Renal pelvis (tissue), 4 donors: ENCODE data around the gene PPP1R9B. TPM values are rescaled to one million over a fixed set of nuclear protein-coding genes. Genes with fewer than 3 reads are reported as not detected.

ENCODE experiments used
- DNase-seq: peaks from one replicate; pipeline ENCODE4 v3.0.0-alpha.2; 2013
- polyA plus RNA-seq, 3 donors: library from polyadenylated mRNA; unstranded; fragments of 120-200 nt; gene quantifications; one replicate each; pipeline ENCODE4 v1.2.1, GENCODE V29; 2013; ENCODE audit not compliant: insufficient read length in 3 of 3

The PPP1R9B gene
- polyA plus RNA-seq, 3 donors: 47.5 to 56.9 (median 49.6) TPM

DNA sequence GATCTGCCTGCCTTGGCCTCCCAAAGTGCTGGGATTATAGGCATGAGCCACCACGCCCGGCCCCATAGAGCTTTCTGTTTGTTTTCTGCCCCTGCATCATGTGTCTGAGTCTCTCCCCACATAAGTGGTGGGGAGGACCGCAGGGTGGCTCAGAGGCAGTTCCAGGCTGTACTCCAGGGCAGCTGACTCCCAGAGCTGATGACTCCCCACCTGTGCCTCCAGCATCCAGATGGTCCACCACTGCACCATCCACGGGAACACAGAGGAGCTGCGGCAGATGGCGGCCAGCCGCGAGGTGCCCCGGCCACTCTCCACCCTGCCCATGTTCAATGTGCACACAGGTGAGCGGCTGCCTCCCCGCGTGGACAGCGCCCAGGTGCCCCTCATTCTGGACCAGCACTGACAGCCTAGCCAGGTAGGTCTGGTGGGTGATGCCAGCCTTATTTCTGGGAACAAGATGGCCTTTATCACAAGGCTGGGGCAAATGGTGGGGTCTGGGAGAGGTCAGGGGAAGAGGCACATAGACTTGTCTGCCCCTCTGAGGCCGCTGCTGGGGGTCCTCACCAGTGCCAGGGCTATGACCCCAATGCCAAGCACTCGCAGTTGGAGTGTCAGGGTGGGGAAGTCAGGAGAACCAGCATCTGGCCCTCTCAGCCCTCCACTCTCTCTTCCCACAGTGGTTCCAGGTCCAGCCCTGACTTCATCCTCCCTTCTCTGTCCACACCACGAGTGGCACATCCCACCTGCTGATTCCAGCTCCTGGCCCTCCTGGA lies 24.7 kb upstream of the PPP1R9B start:
- no peak for DNase-seq

DNA sequence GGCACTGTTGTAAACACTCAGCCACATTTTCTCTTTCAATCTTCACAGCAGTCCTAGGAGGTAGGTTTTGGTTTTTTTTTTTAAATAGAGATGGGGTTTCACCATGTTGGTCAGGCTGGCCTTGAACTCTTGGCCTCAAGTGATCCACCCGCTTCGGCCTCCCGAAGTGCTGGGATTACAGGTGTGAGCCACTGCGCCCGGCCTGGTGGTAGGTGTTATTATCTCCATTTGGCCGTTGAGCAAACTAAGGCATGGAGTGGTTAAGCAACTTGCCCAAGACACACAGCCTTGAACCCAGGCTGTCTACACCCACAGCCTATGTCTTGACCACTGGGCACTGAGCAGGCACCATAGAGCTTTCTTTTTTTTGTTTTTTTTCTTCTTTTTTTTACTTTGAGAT lies 24.0 kb upstream of the PPP1R9B start:
- DNase-seq: no peak

DNA sequence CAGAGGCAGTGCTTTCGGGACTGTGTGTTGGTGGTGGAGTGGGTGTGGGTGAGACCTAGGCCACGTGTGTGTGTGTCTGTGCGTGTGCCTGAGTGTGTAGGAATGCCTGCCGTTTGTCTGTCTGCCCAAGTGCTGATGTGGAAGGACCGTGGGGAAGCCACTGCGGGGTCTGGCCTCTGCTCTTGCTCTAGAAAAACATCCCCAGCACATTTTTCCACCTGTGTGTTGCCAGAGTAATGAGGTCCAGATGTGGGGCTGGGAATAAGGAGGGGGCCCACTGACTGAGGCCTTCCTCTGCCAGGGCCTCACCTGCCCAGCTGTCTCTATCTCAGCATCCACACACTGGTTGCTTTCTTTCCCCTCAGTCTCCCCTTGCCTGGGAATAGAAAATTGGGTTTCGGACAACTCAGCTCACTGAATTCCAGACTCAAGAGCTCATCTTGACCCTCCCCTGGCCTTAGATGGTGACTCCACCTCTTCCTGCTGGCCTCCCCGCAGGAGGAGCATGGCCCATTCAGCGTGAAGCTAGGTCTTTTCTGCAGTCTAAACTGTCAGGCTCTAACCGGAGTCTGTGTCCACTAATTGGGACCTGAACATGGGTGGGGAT lies 23.0 kb upstream of the PPP1R9B start:
- no peak for DNase-seq

- no peak for DNase-seq
Measured at GRCh38 chr17:50172936-50173334, 22.5 kb upstream of the PPP1R9B start.

- no peak for DNase-seq
Measured at GRCh38 chr17:50172130-50172529, 21.7 kb upstream of the PPP1R9B start.

GRCh38 chr17:50171371-50172071 lies 21.0 kb upstream of the PPP1R9B start:
- no peak for DNase-seq

DNA sequence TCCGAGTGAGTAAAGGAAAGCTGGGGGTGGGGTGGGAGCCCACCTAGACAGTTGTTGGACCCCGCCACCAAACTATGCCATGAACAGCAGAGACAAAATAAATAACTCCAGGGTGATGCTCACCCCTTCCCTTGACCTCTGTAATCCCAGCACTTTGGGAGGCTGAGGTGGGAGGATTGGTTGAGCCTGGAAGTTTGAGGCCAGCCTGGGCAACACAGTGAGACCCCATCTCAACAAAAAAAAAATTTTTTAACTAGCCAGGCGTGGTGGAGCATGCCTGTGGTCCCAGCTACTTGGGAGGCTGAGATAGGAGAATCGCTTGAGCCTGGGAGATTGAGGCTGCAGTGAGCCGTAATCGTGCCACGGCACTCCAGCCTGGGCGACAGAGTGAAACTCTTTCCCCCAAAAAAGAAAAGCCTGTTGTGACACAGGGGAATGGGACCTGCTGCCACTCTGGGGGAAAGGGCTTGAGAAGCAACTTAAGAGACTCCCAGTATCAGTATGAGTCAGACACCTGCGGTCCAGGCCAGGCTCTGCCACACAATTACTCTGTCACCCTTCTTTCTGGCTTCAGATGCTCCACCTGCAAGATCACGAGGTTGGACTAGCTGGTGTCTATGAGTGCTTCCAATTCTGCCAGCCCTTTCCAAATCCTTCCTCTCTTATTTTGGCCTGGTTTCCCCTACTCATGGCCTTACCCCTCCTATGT lies 20.3 kb upstream of the PPP1R9B start:
- no peak for DNase-seq

- DNase-seq: no peak
Measured at GRCh38 chr17:50169881-50170459, 19.5 kb upstream of the PPP1R9B start.

GRCh38 chr17:50169121-50169764 lies 18.8 kb upstream of the PPP1R9B start:
- no peak for DNase-seq

DNA sequence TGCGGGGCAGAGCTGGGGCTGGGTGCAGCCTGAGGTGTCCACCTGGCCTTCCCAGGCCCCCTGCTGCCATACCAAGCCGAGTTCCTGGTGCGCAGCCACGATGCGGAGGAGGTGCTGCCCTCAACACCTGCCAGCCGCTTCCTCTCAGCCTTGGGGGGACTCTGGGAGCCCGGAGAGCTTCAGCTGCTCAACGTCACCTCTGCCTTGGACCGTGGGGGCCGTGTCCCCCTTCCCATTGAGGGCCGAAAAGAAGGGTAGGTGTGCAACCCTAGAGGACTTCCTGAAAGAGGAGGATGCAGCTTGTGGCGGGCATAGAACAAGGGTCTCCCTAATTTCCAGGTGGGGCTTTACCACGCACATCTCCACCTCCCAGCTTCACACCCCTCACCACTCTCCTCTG lies 17.8 kb upstream of the PPP1R9B start:
- no peak for DNase-seq

GRCh38 chr17:50167371-50167770 lies 16.9 kb upstream of the PPP1R9B start:
- DNase-seq: no peak

DNA sequence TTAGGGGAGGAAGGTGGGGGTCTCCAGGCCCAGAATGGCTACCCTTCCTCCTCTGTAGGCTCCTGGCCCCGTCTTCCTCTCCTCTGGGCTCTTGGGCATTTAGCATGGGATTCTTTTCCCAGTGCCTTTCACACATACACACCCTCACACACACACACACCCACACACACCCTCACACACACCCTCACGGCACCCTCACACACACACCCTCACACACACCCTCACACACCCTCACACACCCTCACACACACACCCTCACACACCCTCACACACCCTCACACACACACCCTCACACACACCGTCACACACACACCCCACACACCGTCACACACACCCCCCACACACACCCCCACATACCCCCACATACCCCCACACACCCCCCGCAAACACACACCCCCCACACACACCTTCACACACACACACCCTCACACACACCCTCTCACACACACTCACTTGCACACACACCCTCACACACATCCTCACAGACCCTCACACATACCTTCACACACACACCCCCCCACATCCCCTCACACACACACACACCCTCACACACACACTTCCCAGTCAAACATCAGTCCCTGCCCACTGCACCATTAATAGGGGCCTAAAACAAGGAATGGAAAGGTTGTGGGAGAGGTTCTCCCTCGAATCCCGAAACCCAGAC lies 16.2 kb upstream of the PPP1R9B start:
- DNase-seq: no peak

DNA sequence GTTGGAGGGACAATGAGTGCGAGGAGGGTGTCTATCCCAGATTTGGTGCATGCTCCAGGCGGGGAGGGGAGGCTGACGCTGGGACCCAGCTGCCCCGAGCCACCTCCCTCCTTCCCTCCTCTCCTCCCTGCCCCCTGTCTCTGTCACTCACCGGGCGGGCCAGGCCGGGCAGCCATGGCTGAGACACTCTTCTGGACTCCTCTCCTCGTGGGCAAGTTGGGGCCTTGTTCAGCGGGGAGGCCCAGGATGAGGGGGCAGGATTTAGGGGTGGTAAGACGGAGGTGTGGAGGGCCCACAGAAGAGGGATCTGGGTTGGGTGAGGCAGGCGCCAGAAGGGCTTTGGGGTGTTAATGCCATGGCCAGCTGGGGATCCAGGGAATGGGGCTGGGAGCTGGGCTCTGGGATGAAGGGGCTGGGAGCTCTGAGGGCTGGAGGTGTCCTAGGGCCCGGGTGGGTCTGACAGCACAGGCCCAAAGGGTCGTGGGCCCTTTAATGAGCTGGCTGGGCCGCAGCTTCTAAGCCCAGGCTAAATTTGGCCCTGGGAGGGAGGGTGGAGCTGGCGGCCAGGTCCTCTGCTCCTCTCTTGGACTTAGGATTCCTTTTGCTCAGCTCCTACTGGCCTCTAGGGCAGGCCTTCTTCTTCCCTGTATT lies 15.5 kb upstream of the PPP1R9B start, which contains the start of gene SGCA:
TSS of gene SGCA (plus strand) at position 139 of the 651 bp plus-strand sequence. CDS start at position 175, 36 bp downstream.
- no peak for DNase-seq

DNA sequence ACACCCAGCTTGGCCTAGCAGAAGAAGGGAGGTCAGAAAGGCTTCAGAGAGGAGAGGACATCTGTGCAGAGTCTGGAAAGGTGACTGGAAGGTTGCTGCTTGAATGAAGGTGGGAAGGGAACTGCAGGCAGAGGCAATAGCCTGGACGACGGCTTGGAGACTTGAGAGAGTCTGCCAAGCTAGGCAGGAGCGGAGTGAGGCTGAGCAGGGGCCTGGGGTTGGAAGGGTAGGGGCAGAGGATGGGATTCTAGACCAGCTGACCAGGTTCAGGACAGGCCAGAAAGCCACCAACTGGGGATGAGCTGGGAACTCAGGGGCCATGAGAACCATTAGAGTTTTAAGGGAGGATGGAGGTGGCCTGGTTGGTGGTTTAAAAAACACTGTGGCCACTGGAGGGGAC lies 15.0 kb upstream of the PPP1R9B start:
- DNase-seq: no peak

GRCh38 chr17:50165066-50165465 lies 14.6 kb upstream of the PPP1R9B start:
- no peak for DNase-seq

DNA sequence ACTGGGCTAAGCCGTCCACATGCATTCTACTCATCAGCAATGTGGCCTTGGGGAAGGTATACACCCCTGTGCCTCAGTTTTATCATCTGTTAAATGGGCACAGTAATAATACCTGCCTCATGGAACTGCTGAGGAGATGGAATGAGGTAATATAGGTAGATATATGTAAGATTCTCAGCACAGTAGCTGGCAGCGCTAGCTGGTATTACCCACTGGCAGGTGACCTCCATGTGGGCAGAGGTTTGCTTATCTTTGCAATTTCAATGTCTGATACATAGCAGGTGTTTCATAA lies 14.2 kb upstream of the PPP1R9B start:
- DNase-seq: no peak

DNA sequence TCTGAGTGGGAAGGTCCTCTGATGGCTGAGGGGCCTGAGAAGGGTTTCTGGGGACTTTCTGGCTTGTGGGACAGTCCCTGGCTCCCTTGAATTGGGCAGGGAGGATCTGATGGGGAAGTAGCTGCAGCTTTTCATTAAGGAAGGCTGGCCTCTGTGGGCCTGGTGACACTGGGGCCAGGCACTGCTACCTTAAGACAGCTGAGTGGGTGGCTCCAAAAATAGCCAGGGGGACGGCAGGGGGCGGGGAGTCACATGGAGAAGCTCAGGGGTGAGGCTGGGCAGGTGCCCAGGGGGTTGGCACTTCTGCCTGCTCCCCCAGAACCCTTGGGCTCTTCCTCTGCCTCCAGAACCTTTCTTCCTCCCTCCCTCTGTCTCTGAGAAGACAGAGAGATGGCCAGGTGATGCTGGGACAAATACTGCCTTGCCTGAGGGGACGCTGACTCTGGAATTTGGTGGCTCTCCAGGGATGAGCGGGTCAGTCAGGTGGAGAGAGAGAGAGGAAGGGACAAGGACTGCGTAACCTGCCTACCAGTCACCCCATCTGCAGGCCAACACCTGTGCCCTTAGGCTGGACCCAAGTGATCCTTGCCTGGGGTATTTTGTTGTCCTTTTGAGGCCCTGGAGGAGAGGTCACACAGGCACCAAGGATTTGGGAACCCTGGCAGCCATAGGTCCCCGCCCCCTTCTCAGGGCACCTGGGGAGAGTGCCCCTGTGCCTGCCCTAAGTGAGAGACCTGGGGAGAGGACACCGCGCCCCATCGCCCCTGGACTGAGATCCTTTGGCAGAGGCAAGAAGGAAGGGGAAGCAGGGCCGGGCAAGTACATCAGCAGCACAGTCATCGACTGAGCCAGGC lies 13.6 kb upstream of the PPP1R9B start:
- no peak for DNase-seq

DNA sequence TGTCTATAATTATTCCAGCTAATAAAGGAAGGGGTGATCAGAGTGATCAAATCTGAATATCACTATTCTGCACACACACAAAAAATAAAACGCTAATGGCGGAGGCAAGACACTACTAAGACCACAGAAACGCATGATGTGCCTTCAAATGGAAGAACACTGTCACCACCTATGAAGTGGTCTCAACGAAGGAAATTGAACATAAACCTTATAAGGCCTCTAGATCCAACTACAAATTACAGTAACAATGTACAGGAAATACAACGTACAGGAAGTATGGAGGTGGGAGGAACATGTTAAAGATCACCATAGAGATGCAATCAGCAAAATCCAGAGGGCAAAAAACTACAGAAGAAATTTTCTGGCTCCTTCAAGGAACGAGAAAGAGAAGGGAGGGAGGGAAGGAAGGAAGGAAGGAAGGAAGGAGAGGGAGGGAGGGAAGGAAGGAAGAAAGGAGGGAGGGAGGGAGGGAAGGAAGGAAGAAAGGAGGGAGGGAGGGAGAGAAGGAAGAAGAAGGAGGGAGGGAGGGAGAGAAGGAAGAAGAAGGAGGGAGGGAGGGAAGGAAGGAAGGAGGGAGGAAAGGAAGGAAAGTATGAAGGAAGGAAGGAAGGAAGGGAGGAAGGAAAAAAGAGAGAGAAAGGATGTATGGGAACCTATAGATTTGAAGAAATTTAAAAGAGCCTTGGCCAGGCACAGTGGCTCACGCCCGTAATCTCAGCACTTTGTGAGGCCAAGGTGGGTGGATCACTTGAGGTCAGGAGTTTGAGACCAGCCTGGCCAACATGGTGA lies 12.2 kb upstream of the PPP1R9B start:
- no peak for DNase-seq

GRCh38 chr17:50161911-50162288 lies 11.4 kb upstream of the PPP1R9B start:
- DNase-seq: no peak
